Esophagus muscularis mucosa (tissue), 4 donors: Measurements from ENCODE around the gene KIAA0513.

Experiments used
- EP300 ChIP-seq: sonication (generic); formaldehyde crosslinking; IDR thresholded peaks from one replicate; pipeline ENCODE4 v1.6.1; 2017; ENCODE audit warnings: antibody characterized with exemption
- POLR2A ChIP-seq: fragments of 450-650 bp; IDR thresholded peaks from one replicate; pipeline ENCODE4 v1.6.1; 2017; ENCODE audit warnings: antibody characterized with exemption, moderate library complexity, mild to moderate bottlenecking, low read depth
- POLR2AphosphoS5 ChIP-seq, 2 donors: sonication (generic); formaldehyde crosslinking; IDR thresholded peaks; one replicate each; pipeline ENCODE4 v1.6.1; 2017; ENCODE audit warnings: antibody characterized with exemption in 2 of 2
- TF ChIP-seq, protein P1 (sequence below), 3 experiments: fragments of 200-600 bp in 2 of 3; fragments of 450-650 bp in 1 of 3; sonication (generic) in 2 of 3; IDR thresholded peaks; one replicate each; pipeline ENCODE4 v1.5.1; 2017 to 2019; ENCODE audit warnings: antibody characterized with exemption in 3 of 3, mild to moderate bottlenecking in 2 of 3, moderate library complexity in 1 of 3

DNA sequence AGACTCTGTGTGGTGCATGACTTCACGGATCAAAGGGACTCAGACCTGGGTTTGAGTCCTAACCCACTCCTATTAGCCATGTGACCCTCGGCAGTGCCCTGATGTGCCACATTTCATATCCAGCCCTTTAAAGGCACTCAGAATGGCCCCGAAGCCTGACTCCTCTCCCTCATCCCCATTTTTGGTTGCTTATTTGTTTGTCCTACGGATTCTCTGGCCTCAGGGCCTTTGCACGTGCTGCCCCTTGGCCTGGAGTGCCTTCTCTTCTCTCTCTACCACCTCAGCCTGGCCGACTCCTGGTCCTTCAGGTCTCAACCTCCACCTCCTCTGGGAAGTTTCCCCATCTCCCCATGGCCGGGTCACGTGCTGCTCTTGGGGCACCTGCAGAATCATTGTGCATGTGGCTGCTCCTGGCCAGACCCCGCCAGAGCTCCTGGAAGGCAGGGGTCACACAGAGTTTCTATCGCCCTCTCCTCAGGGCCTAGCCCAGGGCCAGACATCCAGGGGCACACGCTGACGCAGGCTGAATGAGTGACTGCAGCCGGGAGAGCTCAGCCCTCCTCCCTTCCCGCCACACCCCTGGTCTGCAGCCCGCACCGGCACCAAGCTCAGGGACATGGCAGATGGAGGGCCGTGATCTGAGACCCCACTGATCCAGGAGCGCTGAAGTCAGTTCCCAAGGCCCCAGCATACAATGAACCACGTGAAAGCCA is 106.6 kb downstream of the KIAA0513 start:
- no peak for TF ChIP-seq POLR2AphosphoS5 (IDR thresholded peaks at IDR 0.05)
- TF ChIP-seq EP300, result no peak
- TF ChIP-seq, protein P1, sequence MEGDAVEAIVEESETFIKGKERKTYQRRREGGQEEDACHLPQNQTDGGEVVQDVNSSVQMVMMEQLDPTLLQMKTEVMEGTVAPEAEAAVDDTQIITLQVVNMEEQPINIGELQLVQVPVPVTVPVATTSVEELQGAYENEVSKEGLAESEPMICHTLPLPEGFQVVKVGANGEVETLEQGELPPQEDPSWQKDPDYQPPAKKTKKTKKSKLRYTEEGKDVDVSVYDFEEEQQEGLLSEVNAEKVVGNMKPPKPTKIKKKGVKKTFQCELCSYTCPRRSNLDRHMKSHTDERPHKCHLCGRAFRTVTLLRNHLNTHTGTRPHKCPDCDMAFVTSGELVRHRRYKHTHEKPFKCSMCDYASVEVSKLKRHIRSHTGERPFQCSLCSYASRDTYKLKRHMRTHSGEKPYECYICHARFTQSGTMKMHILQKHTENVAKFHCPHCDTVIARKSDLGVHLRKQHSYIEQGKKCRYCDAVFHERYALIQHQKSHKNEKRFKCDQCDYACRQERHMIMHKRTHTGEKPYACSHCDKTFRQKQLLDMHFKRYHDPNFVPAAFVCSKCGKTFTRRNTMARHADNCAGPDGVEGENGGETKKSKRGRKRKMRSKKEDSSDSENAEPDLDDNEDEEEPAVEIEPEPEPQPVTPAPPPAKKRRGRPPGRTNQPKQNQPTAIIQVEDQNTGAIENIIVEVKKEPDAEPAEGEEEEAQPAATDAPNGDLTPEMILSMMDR (IDR thresholded peaks at IDR 0.05), result no peak
- TF ChIP-seq POLR2A, result no peak
